ENCODE measurements around the gene PLCD1. TPM values are rescaled to one million over a fixed set of nuclear protein-coding genes. Genes with fewer than 3 reads are reported as not detected.

PLCD1 gene
- total and polyA plus RNA-seq, 5 donors: 11.2 to 17.7 (median 13.7) TPM

DNA sequence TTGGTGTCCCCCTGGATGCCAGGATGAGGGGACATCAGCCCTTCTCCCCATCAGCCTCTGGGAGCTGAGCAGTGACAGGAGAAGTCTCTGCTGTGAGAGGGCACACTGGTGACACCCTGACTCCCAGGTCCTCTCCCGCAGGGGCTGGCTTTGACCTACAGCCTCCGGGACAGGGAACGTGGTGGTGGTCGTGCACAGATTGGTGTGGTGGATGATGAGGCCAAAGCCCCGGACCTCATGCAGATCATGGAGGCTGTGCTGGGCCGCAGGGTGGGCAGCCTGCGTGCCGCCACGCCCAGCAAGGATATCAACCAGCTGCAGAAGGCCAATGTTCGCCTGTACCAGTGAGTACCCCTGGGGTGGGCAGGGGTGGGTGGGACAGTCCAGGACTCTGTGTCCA, 32.1 kb downstream of the PLCD1 start:
- H3K27ac ChIP-seq (ENCODE audit: low read length): no peak overlapping the region
- intact Hi-C loops (cut with DNase I): no loop called here
- WGBS: 95% methylated on average over 10 of the region's 10 CpGs
- no peak for ATAC-seq
- H3K4me1 ChIP-seq (ENCODE audit: control insufficient read depth, insufficient read depth, low read length): no peaks in the 10 kb centered on the region
- no peaks in the 10 kb centered on the region for H3K9me3 ChIP-seq (ENCODE audit: control insufficient read depth, low read length)
- no peaks in the 10 kb centered on the region for H3K27me3 ChIP-seq (ENCODE audit: control insufficient read depth, insufficient read depth)
- no peak overlapping the region for H3K4me3 ChIP-seq (ENCODE audit: low read length)
- peak in 2 of 3 donors; percentile 21 to 53 for DNase-seq

DNA sequence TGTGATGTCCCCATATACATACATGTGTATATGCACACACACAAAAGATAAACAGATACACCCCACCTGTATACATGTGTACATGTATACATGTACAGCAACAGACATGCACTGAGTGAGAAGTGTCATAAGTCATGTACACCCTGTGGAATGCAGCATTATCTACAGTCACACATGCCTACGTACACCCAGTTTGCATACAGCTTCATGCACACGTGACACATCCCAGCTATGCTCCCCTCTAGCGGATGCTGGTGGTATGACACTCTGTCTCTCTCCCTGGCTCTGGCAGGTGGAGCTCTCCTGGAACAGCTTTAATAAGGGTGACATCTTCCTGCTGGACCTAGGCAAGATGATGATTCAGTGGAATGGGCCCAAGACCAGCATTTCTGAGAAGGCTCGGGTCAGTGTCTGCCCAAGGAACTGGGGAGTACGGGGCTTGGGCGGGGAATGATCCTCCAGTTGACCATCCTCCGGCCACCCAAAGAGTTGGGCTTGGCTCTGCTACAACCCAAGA, 32.6 kb downstream of the PLCD1 start:
- no peaks in the 10 kb centered on the region for H3K4me1 ChIP-seq (ENCODE audit: control insufficient read depth, insufficient read depth, low read length)
- H3K9me3 ChIP-seq (ENCODE audit: control insufficient read depth, low read length): no peaks in the 10 kb centered on the region
- peak; percentile 2 to 21 for ATAC-seq
- WGBS: 54% methylated on average over 7 of the region's 7 CpGs
- intact Hi-C loops (cut with DNase I): no loop called here
- no peak overlapping the region for H3K4me3 ChIP-seq (ENCODE audit: low read length)
- peak; percentile 63 to 86 (median 76) for DNase-seq
- H3K27me3 ChIP-seq (ENCODE audit: control insufficient read depth, insufficient read depth): no peaks in the 10 kb centered on the region
- H3K27ac ChIP-seq (ENCODE audit: low read length): no peak overlapping the region

DNA sequence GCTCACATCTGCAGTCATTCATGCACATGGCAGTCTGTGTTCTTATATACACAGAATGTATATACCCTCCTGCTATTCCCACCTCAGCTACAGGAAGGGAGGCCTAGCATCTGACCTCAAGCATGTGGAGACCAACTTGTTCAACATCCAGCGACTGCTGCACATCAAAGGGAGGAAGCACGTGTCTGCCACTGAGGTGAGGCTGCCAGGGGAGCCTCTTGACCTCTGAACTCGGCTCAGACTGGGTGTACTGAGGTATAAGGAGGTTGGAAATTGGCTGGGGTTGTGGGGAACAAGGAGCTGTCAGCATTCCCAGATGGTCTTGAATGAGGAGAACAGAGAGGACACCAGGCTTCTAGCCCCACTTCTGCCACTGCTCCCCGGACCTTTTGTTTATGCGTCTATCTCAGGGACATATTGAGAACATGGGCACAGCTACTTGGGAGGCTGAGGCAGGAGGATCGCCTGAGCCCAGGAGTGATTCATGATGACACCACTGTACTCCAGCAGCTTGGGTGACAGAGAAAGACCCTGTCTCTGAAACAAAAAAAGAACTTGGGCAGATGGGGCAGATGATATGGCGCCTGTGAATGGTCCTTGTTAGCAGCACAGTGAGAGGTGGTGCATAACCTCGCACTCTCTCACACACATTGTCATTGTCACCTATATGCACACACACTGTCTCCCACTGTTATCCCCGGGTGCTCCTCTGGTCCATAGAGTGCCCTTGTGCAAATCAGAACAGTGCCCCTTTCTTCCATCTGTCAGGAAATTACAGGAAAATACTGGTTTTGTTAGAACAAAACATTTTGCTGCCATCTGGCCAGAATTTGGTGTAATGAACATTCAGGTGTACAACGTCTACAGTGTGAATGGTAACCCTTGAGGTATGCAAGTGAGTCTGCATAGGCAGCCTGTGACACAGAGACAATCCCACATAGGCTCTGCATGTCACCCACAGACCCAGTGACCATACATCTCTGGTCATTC, 33.5 kb downstream of the PLCD1 start:
- ATAC-seq (no peak), DNase-seq (peak in 2 of 3 donors; percentile 7 to 20)
- Histone ChIP-seq H3K27me3 (ENCODE audit: control insufficient read depth, insufficient read depth) (no peaks in the 10 kb centered on the region), H3K4me1 (ENCODE audit: control insufficient read depth, insufficient read depth, low read length) (no peaks in the 10 kb centered on the region), H3K27ac (ENCODE audit: low read length) (no peak overlapping the region), H3K4me3 (ENCODE audit: low read length) (no peak overlapping the region), H3K9me3 (ENCODE audit: control insufficient read depth, low read length) (no peaks in the 10 kb centered on the region)
- WGBS: 85% methylated on average over 10 of the region's 10 CpGs
- intact Hi-C loops (cut with DNase I): no loop called here

DNA sequence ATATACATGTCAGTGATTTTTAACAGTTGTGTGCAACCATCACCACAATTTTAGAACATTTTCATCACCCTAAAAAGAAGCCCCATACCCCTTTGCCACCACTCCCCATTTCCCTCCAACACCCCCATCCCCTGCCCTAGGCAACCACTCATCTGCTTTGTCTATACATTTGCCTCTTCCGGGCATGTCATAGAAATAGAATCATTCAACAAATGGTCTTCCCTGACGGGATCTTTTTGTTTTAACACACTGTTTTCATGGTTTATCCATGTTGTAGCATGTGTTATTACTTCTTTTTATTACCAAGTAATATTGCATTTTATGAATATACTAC, 34.8 kb downstream of the PLCD1 start:
- 22% methylated on average over 2 of the region's 2 CpGs for WGBS
- Histone ChIP-seq H3K4me3 (ENCODE audit: low read length) (peak overlapping the region; percentile 71), H3K27me3 (ENCODE audit: control insufficient read depth, insufficient read depth) (no peaks in the 10 kb centered on the region), H3K9me3 (ENCODE audit: control insufficient read depth, low read length) (no peaks in the 10 kb centered on the region), H3K27ac (ENCODE audit: low read length) (no peak overlapping the region), H3K4me1 (ENCODE audit: control insufficient read depth, insufficient read depth, low read length) (no peaks in the 10 kb centered on the region)
- no peak for ATAC-seq
- intact Hi-C loops (cut with DNase I): no loop called here
- DNase-seq: no peak

DNA sequence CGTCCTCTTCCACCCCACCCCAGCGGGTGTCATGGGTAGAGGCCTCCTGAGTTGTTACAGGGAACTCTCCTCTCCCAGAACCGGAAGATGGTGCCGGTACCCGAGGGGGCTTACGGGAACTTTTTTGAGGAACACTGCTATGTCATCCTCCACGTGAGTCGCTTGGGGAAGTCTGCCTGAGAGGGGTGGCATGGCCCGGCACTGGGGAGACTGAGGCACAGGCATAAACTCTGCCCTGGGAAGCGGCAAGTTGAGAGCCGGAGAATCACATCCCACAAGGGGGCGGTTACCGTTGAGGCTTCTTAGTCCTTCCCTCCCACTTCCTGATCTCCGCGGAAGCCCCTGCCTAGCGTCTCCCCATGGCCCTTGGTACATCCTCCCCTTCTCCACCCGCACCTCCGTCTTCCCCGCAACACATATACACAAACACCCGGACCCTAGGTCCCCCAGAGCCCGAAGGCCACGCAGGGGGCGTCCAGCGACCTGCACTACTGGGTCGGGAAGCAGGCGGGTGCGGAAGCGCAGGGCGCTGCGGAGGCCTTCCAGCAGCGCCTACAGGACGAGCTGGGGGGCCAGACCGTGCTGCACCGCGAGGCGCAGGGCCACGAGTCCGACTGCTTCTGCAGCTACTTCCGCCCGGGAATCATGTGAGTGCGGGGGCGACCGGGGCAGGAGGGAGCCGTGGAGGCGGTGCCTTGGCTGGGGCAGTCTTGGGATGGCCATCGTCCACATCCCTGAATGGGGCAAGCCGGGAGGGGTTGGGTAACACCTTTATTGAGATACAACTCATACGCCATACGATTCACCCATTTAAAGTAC, 35.4 kb downstream of the PLCD1 start:
- ATAC-seq (peak; percentile 61 to 71), DNase-seq (peak; percentile 87 to 93 (median 92))
- Histone ChIP-seq H3K27me3 (ENCODE audit: control insufficient read depth, insufficient read depth) (no peaks in the 10 kb centered on the region), H3K9me3 (ENCODE audit: control insufficient read depth, low read length) (no peaks in the 10 kb centered on the region), H3K27ac (ENCODE audit: low read length) (peak overlapping the region; percentile 5), H3K4me3 (ENCODE audit: low read length) (peak overlapping the region; percentile 71), H3K4me1 (ENCODE audit: control insufficient read depth, insufficient read depth, low read length) (no peaks in the 10 kb centered on the region)
- intact Hi-C loops (cut with DNase I): no loop called here
- WGBS: 3% methylated on average over 49 of the region's 49 CpGs

DNA sequence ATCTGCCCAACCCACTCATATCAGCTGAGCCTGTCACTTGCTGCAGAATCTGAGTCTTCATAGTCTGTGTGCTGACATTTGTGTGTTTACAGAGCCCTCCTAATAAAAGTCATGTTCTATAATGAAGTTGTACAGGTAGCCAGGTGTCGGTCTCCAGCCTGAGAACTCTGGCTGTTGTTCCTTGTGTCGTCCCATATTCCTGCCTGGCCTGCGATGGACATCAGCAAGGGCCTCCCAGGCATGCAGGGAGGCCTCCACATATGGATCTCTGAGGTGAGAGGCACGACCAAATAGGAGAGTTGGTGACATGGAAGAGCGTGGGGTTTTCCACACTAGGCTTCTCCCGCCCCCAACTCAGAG, 36.0 kb downstream of the PLCD1 start:
- no peaks in the 10 kb centered on the region for H3K4me1 ChIP-seq (ENCODE audit: control insufficient read depth, insufficient read depth, low read length)
- 50% methylated on average over 6 of the region's 6 CpGs for WGBS
- ATAC-seq (no peak), DNase-seq (peak in 1 of 3 donors; percentile 29)
- intact Hi-C loops (cut with DNase I): no loop called here
- H3K27me3 ChIP-seq (ENCODE audit: control insufficient read depth, insufficient read depth): no peaks in the 10 kb centered on the region
- no peaks in the 10 kb centered on the region for H3K9me3 ChIP-seq (ENCODE audit: control insufficient read depth, low read length)
- H3K4me3 ChIP-seq (ENCODE audit: low read length): peak overlapping the region; percentile 71
- H3K27ac ChIP-seq (ENCODE audit: low read length): no peak overlapping the region

DNA sequence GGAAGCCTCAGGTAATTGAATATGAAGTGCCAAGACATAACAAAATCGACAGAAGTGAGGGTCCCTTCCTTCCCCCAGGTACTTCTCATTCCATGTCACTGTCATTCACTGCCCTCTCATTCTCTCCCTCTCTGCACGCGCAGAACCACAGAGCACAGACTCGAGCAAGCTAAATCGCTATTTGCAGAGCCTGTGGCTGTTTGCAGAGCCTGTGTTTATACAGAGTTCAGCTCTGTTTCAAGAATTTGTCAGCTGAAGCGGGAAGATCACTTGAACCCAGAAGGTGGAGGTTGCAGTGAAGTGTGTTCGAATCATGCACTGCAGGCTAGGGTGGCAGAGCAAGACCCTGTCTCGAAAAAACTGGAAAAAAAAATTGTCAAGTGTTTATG, 36.4 kb downstream of the PLCD1 start:
- Histone ChIP-seq H3K27ac (ENCODE audit: low read length) (no peak overlapping the region), H3K4me1 (ENCODE audit: control insufficient read depth, insufficient read depth, low read length) (no peaks in the 10 kb centered on the region), H3K4me3 (ENCODE audit: low read length) (no peak overlapping the region), H3K27me3 (ENCODE audit: control insufficient read depth, insufficient read depth) (no peaks in the 10 kb centered on the region), H3K9me3 (ENCODE audit: control insufficient read depth, low read length) (no peaks in the 10 kb centered on the region)
- 90% methylated on average over 8 of the region's 8 CpGs for WGBS
- ATAC-seq (no peak), DNase-seq (peak in 1 of 3 donors; percentile 20)
- intact Hi-C loops (cut with DNase I): no loop called here

DNA sequence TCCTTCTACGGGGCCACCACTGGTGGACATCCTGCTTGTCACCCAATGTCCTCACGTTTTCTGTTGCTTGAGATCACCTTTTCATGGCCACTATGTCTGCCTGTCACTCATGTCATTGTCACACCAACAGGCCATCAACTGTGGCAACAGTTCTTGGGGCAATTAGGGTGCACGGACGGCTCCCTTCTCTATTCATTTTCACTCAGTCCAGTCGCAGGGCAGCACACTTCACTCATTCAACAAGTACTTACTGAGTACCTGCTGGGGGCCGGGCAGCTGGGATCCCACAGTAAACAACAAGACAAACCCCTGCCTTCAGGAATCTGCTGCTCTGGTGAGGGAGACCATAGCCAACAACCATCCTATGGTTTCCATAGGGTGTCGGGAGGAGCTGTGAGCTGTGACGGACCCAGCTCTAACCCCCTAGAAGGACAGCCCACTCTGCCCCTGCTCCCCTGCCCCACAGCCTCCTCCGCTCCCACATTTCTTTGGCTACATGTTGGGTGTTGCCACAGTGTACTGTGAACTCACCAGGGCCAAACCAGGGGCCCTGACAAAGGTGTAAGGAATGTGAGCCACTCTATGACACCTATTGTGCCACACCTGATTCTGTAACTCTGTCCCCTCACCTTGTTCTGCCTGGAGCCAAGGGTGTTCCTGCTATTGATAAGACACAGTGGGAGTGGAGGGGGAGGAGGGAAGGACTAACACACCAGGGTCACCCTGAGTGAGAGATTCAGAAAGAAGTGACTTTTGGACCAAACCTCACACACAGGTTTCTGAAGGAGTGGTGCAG, 37.0 kb downstream of the PLCD1 start:
- Histone ChIP-seq H3K4me1 (ENCODE audit: control insufficient read depth, insufficient read depth, low read length) (no peaks in the 10 kb centered on the region), H3K9me3 (ENCODE audit: control insufficient read depth, low read length) (no peaks in the 10 kb centered on the region), H3K27me3 (ENCODE audit: control insufficient read depth, insufficient read depth) (no peaks in the 10 kb centered on the region), H3K4me3 (ENCODE audit: low read length) (no peak overlapping the region), H3K27ac (ENCODE audit: low read length) (no peak overlapping the region)
- intact Hi-C loops (cut with DNase I): no loop called here
- peak in 2 of 3 donors; percentile 7 to 36 for DNase-seq
- no peak for ATAC-seq
- WGBS: 86% methylated on average over 9 of the region's 9 CpGs

DNA sequence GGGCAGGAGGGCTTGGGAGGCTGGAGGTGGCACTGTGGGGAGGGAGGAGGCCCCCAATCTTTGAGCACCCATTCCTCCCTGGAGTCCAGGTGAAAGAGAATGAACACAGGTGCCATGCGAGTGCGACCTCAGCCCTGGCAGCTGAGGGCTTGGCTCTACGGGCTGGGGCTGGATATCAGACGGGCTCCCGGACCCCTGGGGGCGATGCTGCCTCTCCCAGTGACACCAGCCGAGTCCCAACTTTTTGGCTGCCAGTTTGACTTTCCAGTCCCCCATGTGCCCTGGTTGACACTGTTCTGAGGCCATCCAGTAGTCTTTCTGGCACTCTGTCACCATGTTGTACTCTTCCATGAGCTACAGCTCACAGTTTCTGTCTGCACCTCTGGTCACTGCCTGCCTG, 37.6 kb downstream of the PLCD1 start:
- Histone ChIP-seq H3K4me3 (ENCODE audit: low read length) (no peak overlapping the region), H3K4me1 (ENCODE audit: control insufficient read depth, insufficient read depth, low read length) (no peaks in the 10 kb centered on the region), H3K9me3 (ENCODE audit: control insufficient read depth, low read length) (no peaks in the 10 kb centered on the region), H3K27me3 (ENCODE audit: control insufficient read depth, insufficient read depth) (no peaks in the 10 kb centered on the region), H3K27ac (ENCODE audit: low read length) (no peak overlapping the region)
- 79% methylated on average over 7 of the region's 7 CpGs for WGBS
- intact Hi-C loops (cut with DNase I): no loop called here
- ATAC-seq (no peak), DNase-seq (peak in 2 of 3 donors; percentile 7 to 40)

DNA sequence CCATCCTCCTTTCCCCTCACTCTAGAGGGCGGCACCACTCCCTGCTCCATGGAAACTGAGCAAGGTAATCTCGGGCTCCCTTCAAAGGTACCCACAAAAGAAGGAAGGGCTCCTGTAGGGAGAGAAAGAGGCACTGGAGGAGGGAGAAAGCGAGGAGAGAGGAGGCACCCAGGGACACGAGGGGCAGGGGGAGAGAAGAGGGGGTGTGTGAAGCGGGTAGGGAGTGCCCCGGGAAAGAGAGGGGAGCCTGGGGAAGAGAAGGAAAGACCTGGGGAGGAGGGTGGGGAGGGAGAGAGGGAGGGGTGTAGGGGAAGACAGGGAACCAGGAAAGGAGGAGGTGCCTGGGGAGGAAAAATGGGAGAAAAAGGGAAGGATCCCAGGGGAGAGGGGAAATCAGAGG, 38.3 kb downstream of the PLCD1 start:
- DNase-seq (no peak), ATAC-seq (no peak)
- H3K9me3 ChIP-seq (ENCODE audit: control insufficient read depth, low read length): no peaks in the 10 kb centered on the region
- 65% methylated on average over 6 of the region's 6 CpGs for WGBS
- H3K27me3 ChIP-seq (ENCODE audit: control insufficient read depth, insufficient read depth): no peaks in the 10 kb centered on the region
- intact Hi-C loops (cut with DNase I): no loop called here
- H3K4me3 ChIP-seq (ENCODE audit: low read length): no peak overlapping the region
- no peak overlapping the region for H3K27ac ChIP-seq (ENCODE audit: low read length)
- H3K4me1 ChIP-seq (ENCODE audit: control insufficient read depth, insufficient read depth, low read length): no peaks in the 10 kb centered on the region
